A673 (cell line): ENCODE measurements around the gene MITF. TPM values are rescaled to one million over a fixed set of nuclear protein-coding genes. Genes with fewer than 3 reads are reported as not detected.

Experiments
- BruUV-seq: library from RNA; stranded (reverse); fragments of 400-500 nt; replicated peaks from 2 replicates; lab custom pipeline; 2021; lab: Mats Ljungman, UMichigan
- CTCF ChIA-PET: fragments of 300-600 bp; sonication (Branson Sonifier 250); formaldehyde crosslinking; loops from one replicate; lab custom pipeline; 2022; ENCODE audit warnings: antibody characterized with exemption; lab: Charles Lee
- POLR2A ChIA-PET: fragments of 300-600 bp; sonication (Branson Sonifier 250); formaldehyde crosslinking; loops from one replicate; lab custom pipeline; 2022; ENCODE audit warnings: antibody characterized with exemption; ENCODE audit not compliant: low non-redundant PET; lab: Charles Lee
- DNase-seq: peaks from one replicate; pipeline ENCODE4 v3.0.0-alpha.2; 2015; ENCODE audit warnings: low spot score
- H3K27ac ChIP-seq: fragments of 200-600 bp; sonication (generic); 2 replicates; pipeline ENCODE4 v1.5.1; 2016; ENCODE audit warnings: mixed run types, low read depth, mild to moderate bottlenecking, mixed read lengths, antibody characterized with exemption, low read length; ENCODE audit not compliant: poor library complexity, severe bottlenecking
- H3K27me3 ChIP-seq: fragments of 200-600 bp; sonication (generic); replicated peaks from 2 replicates; pipeline ENCODE4 v1.6.1; 2017; ENCODE audit warnings: mixed run types, low read depth, mild to moderate bottlenecking, mixed read lengths, antibody characterized with exemption, low read length; ENCODE audit not compliant: insufficient read depth, poor library complexity
- H3K36me3 ChIP-seq: fragments of 200-600 bp; sonication (generic); 2 replicates; pipeline ENCODE4 v1.6.1; 2016; ENCODE audit warnings: mixed run types, mild to moderate bottlenecking, mixed read lengths, antibody characterized with exemption, low read length; ENCODE audit not compliant: insufficient read depth, poor library complexity, severe bottlenecking
- H3K4me1 ChIP-seq: fragments of 200-600 bp; sonication (generic); 2 replicates; pipeline ENCODE4 v1.6.1; 2017; ENCODE audit warnings: mixed run types, mild to moderate bottlenecking, mixed read lengths, antibody characterized with exemption, low read length; ENCODE audit not compliant: insufficient read depth, poor library complexity, severe bottlenecking
- H3K4me3 ChIP-seq: fragments of 200-600 bp; sonication (generic); 2 replicates; pipeline ENCODE4 v1.5.1; 2016; ENCODE audit warnings: low read depth, mixed run types, mild to moderate bottlenecking, mixed read lengths, low read length; ENCODE audit not compliant: poor library complexity, severe bottlenecking
- H3K9me3 ChIP-seq: fragments of 200-600 bp; sonication (generic); 2 replicates; pipeline ENCODE4 v1.6.1; 2016; ENCODE audit warnings: mixed run types, low read depth, mild to moderate bottlenecking, mixed read lengths, antibody characterized with exemption, low read length; ENCODE audit not compliant: poor library complexity, severe bottlenecking
- CTCF ChIP-seq: fragments of 300-800, 200-600 bp; sonication (generic); conservative IDR thresholded peaks from 2 replicates; pipeline ENCODE4 v1.5.1; 2017; ENCODE audit warnings: low read depth, mild to moderate bottlenecking, antibody characterized with exemption, low read length, moderate library complexity, mixed read lengths
- EZH2 ChIP-seq: fragments of 200-600 bp; sonication (generic); IDR thresholded peaks from 2 replicates; pipeline ENCODE4 v1.6.1; 2017; ENCODE audit warnings: borderline replicate concordance, low read depth, mild to moderate bottlenecking, mixed read lengths, antibody characterized with exemption, low read length; ENCODE audit not compliant: poor library complexity, severe bottlenecking
- intact Hi-C: fragments of 100-400 bp; cut with micrococcal nuclease; formaldehyde crosslinking; loops from one replicate; pipeline ENCODE4 v1.10.0; 2022; ENCODE audit not compliant: unreplicated experiment
- total RNA-seq: library from RNA; stranded (reverse); gene quantifications from 2 replicates; pipeline ENCODE4 v1.2.3, GENCODE V29; 2021

Gene MITF
- total RNA-seq, 1 experiment from 2014 or later = 0.52 TPM

- H3K36me3 ChIP-seq = no peaks in the 10 kb centered on the region
- BruUV-seq = no TSS peak
- no peak overlapping the region for H3K4me3 ChIP-seq
- H3K27me3 ChIP-seq = no peaks in the 10 kb centered on the region
- H3K4me1 ChIP-seq = no peaks in the 10 kb centered on the region
- no peak for TF ChIP-seq CTCF
- no peak for TF ChIP-seq EZH2
- no peaks in the 10 kb centered on the region for H3K9me3 ChIP-seq
- H3K27ac ChIP-seq = no peak overlapping the region
- intact Hi-C loops = loop anchor here (5.0 kb wide), 1 partner anchor 255 kb away; no protein-coding TSS in a partner anchor
- no peak for DNase-seq
- POLR2A ChIA-PET = no interaction called here
- CTCF ChIA-PET = no interaction called here
Measured at GRCh38 chr3:69692761-69693160, 46.5 kb upstream of the MITF start.

GRCh38 chr3:69695443-69695842, 43.8 kb upstream of the MITF start:
- TF ChIP-seq CTCF (no peak), EZH2 (no peak)
- H3K36me3 ChIP-seq = no peaks in the 10 kb centered on the region
- CTCF ChIA-PET = no interaction called here
- intact Hi-C loops = no loop called here
- H3K27ac ChIP-seq = no peak overlapping the region
- no peaks in the 10 kb centered on the region for H3K4me1 ChIP-seq
- no peaks in the 10 kb centered on the region for H3K27me3 ChIP-seq
- BruUV-seq = no TSS peak
- POLR2A ChIA-PET = no interaction called here
- no peak overlapping the region for H3K4me3 ChIP-seq
- no peaks in the 10 kb centered on the region for H3K9me3 ChIP-seq
- DNase-seq = no peak

- no TSS peak for BruUV-seq
- Histone ChIP-seq H3K27ac (no peak overlapping the region), H3K4me3 (no peak overlapping the region), H3K9me3 (no peaks in the 10 kb centered on the region), H3K27me3 (no peaks in the 10 kb centered on the region), H3K4me1 (no peaks in the 10 kb centered on the region), H3K36me3 (no peaks in the 10 kb centered on the region)
- CTCF ChIA-PET = no interaction called here
- DNase-seq = no peak
- POLR2A ChIA-PET = no interaction called here
- intact Hi-C loops = no loop called here
- TF ChIP-seq EZH2 (no peak), CTCF (no peak)
Measured at GRCh38 chr3:69695933-69696332, 43.3 kb upstream of the MITF start.
